Kidney (tissue), 14 donors: ENCODE data around the gene DDX31. TPM values are rescaled to one million over a fixed set of nuclear protein-coding genes. Genes with fewer than 3 reads are reported as not detected.

Source experiments
- DNase-seq, 5 donors: peaks; one replicate each; pipeline ENCODE4 v3.0.0-alpha.2; 2013 to 2020
- FAIRE-seq: peaks from 2 replicates; lab custom pipeline; 2012; peaks lifted over from hg19 to GRCh38; lab: Jason Lieb, UNC
- H3K27ac ChIP-seq, 2 donors: one replicate each; pipeline ENCODE4 v1.7.0; 2013; ENCODE audit warnings: low read depth in 2 of 2, low read length in 2 of 2, inconsistent platforms in 1 of 2
- H3K27me3 ChIP-seq: one replicate; pipeline ENCODE4 v1.7.1; 2013; ENCODE audit warnings: low read length, inconsistent platforms; ENCODE audit not compliant: control insufficient read depth, insufficient read depth
- H3K36me3 ChIP-seq, 3 donors: one replicate each; pipeline versions ENCODE4 v1.7.0 to v1.7.1; 2013; ENCODE audit warnings: low read length in 3 of 3, control low read depth in 1 of 3, inconsistent platforms in 1 of 3; ENCODE audit not compliant: insufficient read depth in 3 of 3, control insufficient read depth in 2 of 3
- H3K4me1 ChIP-seq, 3 donors: one replicate each; pipeline versions ENCODE4 v1.7.0 to v1.7.1; 2013; ENCODE audit warnings: low read length in 3 of 3, inconsistent platforms in 1 of 3, low read depth in 1 of 3; ENCODE audit not compliant: control insufficient read depth in 2 of 3, insufficient read depth in 2 of 3
- H3K4me3 ChIP-seq, 3 donors: one replicate each; pipeline versions ENCODE4 v1.7.0 to v1.8.1; 2013; ENCODE audit warnings: low read length in 3 of 3, control low read depth in 1 of 3, inconsistent platforms in 1 of 3
- H3K9ac ChIP-seq, 3 donors: one replicate each; pipeline versions ENCODE4 v1.7.0 to v1.7.1; 2013; ENCODE audit warnings: low read length in 3 of 3, control low read depth in 1 of 3, inconsistent platforms in 1 of 3
- H3K9me3 ChIP-seq, 3 donors: one replicate each; pipeline versions ENCODE4 v1.7.0 to v1.7.1; 2013; ENCODE audit warnings: low read length in 3 of 3, control low read depth in 1 of 3, inconsistent platforms in 1 of 3; ENCODE audit not compliant: control insufficient read depth in 2 of 3, insufficient read depth in 1 of 3
- intact Hi-C: fragments of 100-400 bp; cut with DNase I; formaldehyde crosslinking; loops from one replicate; pipeline ENCODE4 v1.11.1; 2022
- polyA plus RNA-seq: library from polyadenylated mRNA; stranded (reverse); fragments of 350-450 nt; fragmentation: Illumina TruSeq; extraction: RNeasy Lipid Tissue Mini Kit (QIAGEN cat#74804); gene quantifications from one replicate; pipeline ENCODE4 v1.2.3, GENCODE V29; 2014; ENCODE audit warnings: low read depth, low replicate concordance; ENCODE audit not compliant: insufficient read depth
- total RNA-seq: library from RNA; stranded (reverse); fragmentation: NEBNext Ultra II Directional; extraction: Animal tissue kit (Norgen Biotek cat#: 25700); gene quantifications from one replicate; pipeline ENCODE4 v1.2.1, GENCODE V29; 2021
- TF ChIP-seq, protein P1 (sequence below): IDR thresholded peaks from 3 replicates; pipeline ENCODE4 v1.5.1; 2012; ENCODE audit warnings: mild to moderate bottlenecking, moderate library complexity, borderline replicate concordance; ENCODE audit not compliant: insufficient read depth; ENCODE audit errors: extremely low read depth
- donor health status: control.
- donor health status: control.
- donor health status: control.
- donor health status: control.
- donor health status: control.
- donor health status: DM: yes; HTN: yes; CAD: no.
- donor health status: Normal renal cell carcinoma (clear cell type).

Gene DDX31
- total and polyA plus RNA-seq, 2 donors from 2014 or later = 6.4 to 27.6 TPM

DNA sequence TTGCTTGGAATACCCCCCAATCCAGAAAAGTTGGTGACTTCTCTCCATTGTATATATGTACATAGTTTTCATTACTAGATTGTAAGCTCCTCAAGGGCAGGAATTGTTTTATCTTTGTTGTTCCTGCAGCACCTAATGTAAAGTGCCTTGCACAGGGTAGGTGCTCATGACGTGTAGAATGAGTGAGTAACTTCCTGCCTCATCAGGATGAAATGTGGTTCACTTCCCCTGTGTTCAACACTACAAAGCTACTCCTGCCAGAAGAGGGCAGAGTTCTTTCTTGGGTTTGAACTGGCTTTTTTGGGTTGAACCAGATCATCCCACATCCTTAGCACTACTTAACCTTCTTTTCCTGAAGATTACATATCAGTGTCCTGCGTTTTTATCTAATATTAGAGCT lies 24.4 kb upstream of the DDX31 start:
- H3K27me3 ChIP-seq = no peaks in the 10 kb centered on the region
- TF ChIP-seq, protein P1, sequence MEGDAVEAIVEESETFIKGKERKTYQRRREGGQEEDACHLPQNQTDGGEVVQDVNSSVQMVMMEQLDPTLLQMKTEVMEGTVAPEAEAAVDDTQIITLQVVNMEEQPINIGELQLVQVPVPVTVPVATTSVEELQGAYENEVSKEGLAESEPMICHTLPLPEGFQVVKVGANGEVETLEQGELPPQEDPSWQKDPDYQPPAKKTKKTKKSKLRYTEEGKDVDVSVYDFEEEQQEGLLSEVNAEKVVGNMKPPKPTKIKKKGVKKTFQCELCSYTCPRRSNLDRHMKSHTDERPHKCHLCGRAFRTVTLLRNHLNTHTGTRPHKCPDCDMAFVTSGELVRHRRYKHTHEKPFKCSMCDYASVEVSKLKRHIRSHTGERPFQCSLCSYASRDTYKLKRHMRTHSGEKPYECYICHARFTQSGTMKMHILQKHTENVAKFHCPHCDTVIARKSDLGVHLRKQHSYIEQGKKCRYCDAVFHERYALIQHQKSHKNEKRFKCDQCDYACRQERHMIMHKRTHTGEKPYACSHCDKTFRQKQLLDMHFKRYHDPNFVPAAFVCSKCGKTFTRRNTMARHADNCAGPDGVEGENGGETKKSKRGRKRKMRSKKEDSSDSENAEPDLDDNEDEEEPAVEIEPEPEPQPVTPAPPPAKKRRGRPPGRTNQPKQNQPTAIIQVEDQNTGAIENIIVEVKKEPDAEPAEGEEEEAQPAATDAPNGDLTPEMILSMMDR = no peak
- H3K4me1 ChIP-seq = no peaks in the 10 kb centered on the region
- H3K27ac ChIP-seq = no peak overlapping the region
- no peak for DNase-seq
- FAIRE-seq = no peak
- H3K36me3 ChIP-seq = peaks cover 4 to 11% (median 11%) of the 10 kb centered on the region in 3 donors
- intact Hi-C loops = no loop called here
- H3K4me3 ChIP-seq = no peak overlapping the region
- H3K9ac ChIP-seq = no peak overlapping the region
- peaks cover 0 to 16% (median 5%) of the 10 kb centered on the region in 3 donors for H3K9me3 ChIP-seq

DNA sequence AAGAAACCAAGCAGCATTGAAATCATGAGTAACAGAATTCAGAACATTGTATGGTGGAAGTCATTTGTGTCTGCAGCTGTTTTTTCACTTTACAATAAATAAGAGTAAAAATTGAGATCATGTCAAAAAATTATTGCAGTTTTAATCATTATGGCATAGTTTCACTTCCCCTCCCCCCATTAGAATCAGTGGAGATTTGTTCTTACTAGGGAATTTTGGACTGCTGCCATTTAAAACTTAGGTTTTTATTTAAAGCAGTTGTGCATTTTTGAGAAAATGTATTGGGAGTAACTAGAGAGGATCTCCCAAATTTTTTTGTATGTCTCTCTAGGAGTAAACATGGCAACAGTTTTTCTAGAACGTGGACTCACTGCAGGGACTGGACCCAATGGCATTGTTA lies 20.9 kb upstream of the DDX31 start:
- H3K27me3 ChIP-seq = no peaks in the 10 kb centered on the region
- DNase-seq (peak in 2 of 5 donors; percentile 24 to 59), FAIRE-seq (no peak)
- no peak overlapping the region for H3K4me3 ChIP-seq
- H3K9me3 ChIP-seq = peaks cover 0 to under 1% (median 0%) of the 10 kb centered on the region in 3 donors
- intact Hi-C loops = no loop called here
- no peak overlapping the region for H3K9ac ChIP-seq
- no peaks in the 10 kb centered on the region for H3K4me1 ChIP-seq
- TF ChIP-seq, protein P1 = no peak
- H3K27ac ChIP-seq = no peak overlapping the region
- H3K36me3 ChIP-seq = peaks cover 8 to 26% (median 26%) of the 10 kb centered on the region in 3 donors

DNA sequence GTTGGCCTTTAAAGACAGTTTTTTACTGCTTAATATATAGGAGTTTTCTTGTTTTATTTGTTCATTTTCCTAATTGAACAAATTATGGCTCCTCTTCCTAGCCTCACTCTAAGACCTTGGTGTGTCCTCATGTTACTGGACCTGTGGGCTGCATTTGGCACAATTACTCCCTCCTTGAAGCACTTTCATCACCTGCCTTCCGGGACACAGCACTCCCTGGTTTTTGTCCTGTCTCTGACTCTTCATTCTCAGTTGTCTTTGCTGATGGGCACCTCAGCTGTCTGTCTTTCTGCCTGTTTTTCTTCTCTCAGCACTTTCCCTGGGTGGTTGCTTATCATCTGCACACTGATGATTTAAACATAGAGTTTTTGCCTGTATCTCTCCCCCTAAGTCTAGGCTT lies 14.1 kb upstream of the DDX31 start:
- no peak for FAIRE-seq

More for the DNA sequence above, 14.1 kb upstream of the DDX31 start:
- Histone ChIP-seq H3K4me3 (no peak overlapping the region), H3K4me1 (no peaks in the 10 kb centered on the region), H3K27ac (no peak overlapping the region), H3K27me3 (no peaks in the 10 kb centered on the region), H3K36me3 (peaks cover 12 to 39% (median 29%) of the 10 kb centered on the region in 3 donors), H3K9me3 (no peaks in the 10 kb centered on the region), H3K9ac (no peak overlapping the region)
- intact Hi-C loops = no loop called here
- DNase-seq = no peak
- TF ChIP-seq, protein P1 = no peak
